Measurements from ENCODE around the gene FGD5. TPM values are rescaled to one million over a fixed set of nuclear protein-coding genes. Genes with fewer than 3 reads are reported as not detected.
A peak's percentile ranks its signal among the peaks of the same experiment; 100 is the strongest.

The FGD5 gene
- total and polyA plus RNA-seq, 9 of the 15 experiments (the other 6 are each of a cell fraction or from before 2014, with no cell fraction given), result 0.18 TPM; not detected in 8

- peak; percentile 23 for TF ChIP-seq U2AF1 (optimal IDR thresholded peaks at IDR 0.05; ENCODE audit: low read depth, low read length)
- TF ChIP-seq MYBL2 (IDR thresholded peaks at IDR 0.05; ENCODE audit: low read depth), result no peak
- TF ChIP-seq MYBL2 (CRISPR knock-in tag; IDR thresholded peaks at IDR 0.05; ENCODE audit: borderline replicate concordance), result no peak
- peak; percentile 30 to 45; a peak in 3 of 4 replicates for TF ChIP-seq TRIM24 (IDR thresholded peaks at IDR 0.05)
- TF ChIP-seq HNRNPL (IDR thresholded peaks at IDR 0.05; ENCODE audit: low read depth, low read length), result peak; percentile 38; the same call in 1 of the 2 replicates
- no peak; the same call in 1 of the 2 replicates for TF ChIP-seq ZNF644 (tag; IDR thresholded peaks at IDR 0.05; ENCODE audit: low read depth)
- peak; percentile 81 to 82 for TF ChIP-seq NRF1 (conservative IDR thresholded peaks at IDR 0.05 in 1 of 2, IDR thresholded peaks at IDR 0.05 in 1 of 2)
- no peak for TF ChIP-seq ZNF407 (IDR thresholded peaks at IDR 0.05; ENCODE audit: low read depth)
- no peak for TF ChIP-seq BACH1 (tag; IDR thresholded peaks at IDR 0.05)
- TF ChIP-seq PBX2 (CRISPR knock-in tag; IDR thresholded peaks at IDR 0.05; ENCODE audit: low read depth), result peak; percentile 94
- TF ChIP-seq PBX2 (tag; conservative IDR thresholded peaks at IDR 0.05; ENCODE audit: low read depth), result peak; percentile 100
- no peak for TF ChIP-seq ZBTB34 (CRISPR knock-in tag; IDR thresholded peaks at IDR 0.05)
- TF ChIP-seq NFXL1 (CRISPR knock-in tag; IDR thresholded peaks at IDR 0.05), result no peak
- no peak for TF ChIP-seq SMARCA4 (IDR thresholded peaks at IDR 0.05)
- TF ChIP-seq MAFG (tag; conservative IDR thresholded peaks at IDR 0.05), result no peak
- TF ChIP-seq ARID2 (IDR thresholded peaks at IDR 0.05), result no peak
- no peak for TF ChIP-seq NFE2L1 (tag; IDR thresholded peaks at IDR 0.05; ENCODE audit: borderline replicate concordance, low read depth)
Measured at GRCh38 chr3:14947886-14948608, 129.3 kb downstream of the FGD5 start (continued).

Data from K562 (cell line).